Nephron (organoid): ENCODE data around the gene TULP1.

Experiments
- H3K27ac Mint-ChIP-seq, 3 experiments: 2 replicates each; pipeline ENCODE4 v1.8.0; 2020; ENCODE audit warnings: mixed read lengths in 3 of 3, mild to moderate bottlenecking in 2 of 3, moderate library complexity in 1 of 3
- H3K27me3 Mint-ChIP-seq: 2 replicates; pipeline ENCODE4 v1.8.0; 2021; ENCODE audit warnings: low read depth, mild to moderate bottlenecking, moderate library complexity, mixed read lengths
- H3K36me3 Mint-ChIP-seq: 2 replicates; pipeline ENCODE4 v1.8.0; 2020; ENCODE audit warnings: low read depth, mixed read lengths
- H3K4me1 Mint-ChIP-seq: 2 replicates; pipeline ENCODE4 v1.8.0; 2020; ENCODE audit warnings: mixed read lengths
- H3K4me3 Mint-ChIP-seq, 3 experiments: 2 replicates each; pipeline ENCODE4 v1.8.0; 2020; ENCODE audit warnings: mild to moderate bottlenecking in 3 of 3, mixed read lengths in 3 of 3, moderate library complexity in 2 of 3
- H3K9me3 Mint-ChIP-seq: 2 replicates; pipeline ENCODE4 v1.8.0; 2020; ENCODE audit warnings: mixed read lengths
- CTCF ChIP-seq, 3 experiments: fragments of 200-600 bp; sonication (generic); IDR thresholded peaks; one replicate each; pipeline ENCODE4 v1.5.0; 2021; ENCODE audit warnings: antibody characterized with exemption in 3 of 3; ENCODE audit not compliant: unreplicated experiment in 3 of 3

TULP1 gene

DNA sequence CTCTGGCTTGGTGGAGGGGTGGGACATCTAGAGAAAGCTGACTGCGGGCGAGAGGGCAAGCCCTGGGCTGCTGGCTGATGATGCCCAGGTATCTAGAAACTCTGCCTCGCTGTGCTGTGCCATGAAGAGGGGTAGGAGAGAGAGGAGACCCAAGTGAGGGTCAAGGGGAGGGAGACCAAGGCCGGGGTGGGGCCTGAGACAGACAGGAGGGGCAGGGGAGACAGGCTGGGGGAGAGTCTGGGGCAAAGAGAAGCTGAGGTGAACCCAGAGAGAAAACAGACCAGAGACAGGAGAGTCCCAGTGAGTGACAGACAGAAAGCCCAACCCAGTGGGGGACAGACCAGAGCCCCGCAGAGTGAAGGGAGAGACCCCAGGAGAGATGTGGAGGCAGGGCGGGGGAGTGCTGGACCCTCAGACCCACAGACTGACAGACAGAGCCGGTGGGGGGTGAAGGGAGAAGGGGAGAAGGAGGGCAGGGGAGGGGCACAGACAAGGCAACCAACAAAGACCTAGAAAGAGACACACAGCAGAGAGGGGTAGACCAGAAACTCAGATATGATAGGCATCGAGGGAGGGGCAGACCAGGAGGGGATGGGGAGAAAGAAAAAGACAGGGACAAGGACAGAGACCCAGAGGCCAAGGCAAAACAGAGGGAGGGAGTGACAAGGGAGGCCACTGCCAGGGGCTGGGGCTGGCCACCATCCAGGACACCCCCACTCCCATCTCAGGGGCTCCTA is 21.7 kb downstream of the TULP1 start:
- Mint-ChIP-seq H3K36me3 (no peaks in the 10 kb centered on the region), H3K27ac (peak overlapping the region; percentile 96 to 99 (median 97)), H3K9me3 (no peaks in the 10 kb centered on the region), H3K4me1 (peaks cover 77% of the 10 kb centered on the region), H3K4me3 (peak overlapping the region; percentile 79 to 85 (median 84)), H3K27me3 (no peaks in the 10 kb centered on the region)
- TF ChIP-seq CTCF (IDR thresholded peaks at IDR 0.05; ENCODE audit: unreplicated experiment in 3 of 3), result no peak

- no peak for TF ChIP-seq CTCF (IDR thresholded peaks at IDR 0.05; ENCODE audit: unreplicated experiment in 3 of 3)
- H3K27ac Mint-ChIP-seq, result peak overlapping the region; percentile 96 to 99 (median 97)
Observed at GRCh38 chr6:35489995-35490791, 22.5 kb downstream of the TULP1 start.

GRCh38 chr6:35489066-35489465 is 23.6 kb downstream of the TULP1 start:
- no peaks in the 10 kb centered on the region for H3K9me3 Mint-ChIP-seq
- peak overlapping the region; percentile 70 to 94 (median 91) for H3K27ac Mint-ChIP-seq
- H3K4me1 Mint-ChIP-seq, result peaks cover 63% of the 10 kb centered on the region

More at GRCh38 chr6:35489995-35490791, 22.5 kb downstream of the TULP1 start:
- H3K9me3 Mint-ChIP-seq, result no peaks in the 10 kb centered on the region
- H3K27me3 Mint-ChIP-seq, result no peaks in the 10 kb centered on the region
- H3K36me3 Mint-ChIP-seq, result no peaks in the 10 kb centered on the region
- H3K4me3 Mint-ChIP-seq, result peak overlapping the region; percentile 79 to 85 (median 84)
- peaks cover 70% of the 10 kb centered on the region for H3K4me1 Mint-ChIP-seq

GRCh38 chr6:35488517-35488862 is 24.2 kb downstream of the TULP1 start:
- Mint-ChIP-seq H3K4me1 (peaks cover 63% of the 10 kb centered on the region), H3K36me3 (peaks cover under 1% of the 10 kb centered on the region), H3K27me3 (no peaks in the 10 kb centered on the region), H3K9me3 (no peaks in the 10 kb centered on the region), H3K4me3 (peak overlapping the region in 2 of 3 experiments; percentile 13 to 33), H3K27ac (peak overlapping the region; percentile 90 to 94 (median 93))
- no peak for TF ChIP-seq CTCF (IDR thresholded peaks at IDR 0.05; ENCODE audit: unreplicated experiment in 3 of 3)

More at GRCh38 chr6:35489066-35489465, 23.6 kb downstream of the TULP1 start:
- Mint-ChIP-seq H3K27me3 (no peaks in the 10 kb centered on the region), H3K4me3 (peak overlapping the region; percentile 22 to 34 (median 28)), H3K36me3 (no peaks in the 10 kb centered on the region)
- TF ChIP-seq CTCF (IDR thresholded peaks at IDR 0.05; ENCODE audit: unreplicated experiment in 3 of 3), result no peak

DNA sequence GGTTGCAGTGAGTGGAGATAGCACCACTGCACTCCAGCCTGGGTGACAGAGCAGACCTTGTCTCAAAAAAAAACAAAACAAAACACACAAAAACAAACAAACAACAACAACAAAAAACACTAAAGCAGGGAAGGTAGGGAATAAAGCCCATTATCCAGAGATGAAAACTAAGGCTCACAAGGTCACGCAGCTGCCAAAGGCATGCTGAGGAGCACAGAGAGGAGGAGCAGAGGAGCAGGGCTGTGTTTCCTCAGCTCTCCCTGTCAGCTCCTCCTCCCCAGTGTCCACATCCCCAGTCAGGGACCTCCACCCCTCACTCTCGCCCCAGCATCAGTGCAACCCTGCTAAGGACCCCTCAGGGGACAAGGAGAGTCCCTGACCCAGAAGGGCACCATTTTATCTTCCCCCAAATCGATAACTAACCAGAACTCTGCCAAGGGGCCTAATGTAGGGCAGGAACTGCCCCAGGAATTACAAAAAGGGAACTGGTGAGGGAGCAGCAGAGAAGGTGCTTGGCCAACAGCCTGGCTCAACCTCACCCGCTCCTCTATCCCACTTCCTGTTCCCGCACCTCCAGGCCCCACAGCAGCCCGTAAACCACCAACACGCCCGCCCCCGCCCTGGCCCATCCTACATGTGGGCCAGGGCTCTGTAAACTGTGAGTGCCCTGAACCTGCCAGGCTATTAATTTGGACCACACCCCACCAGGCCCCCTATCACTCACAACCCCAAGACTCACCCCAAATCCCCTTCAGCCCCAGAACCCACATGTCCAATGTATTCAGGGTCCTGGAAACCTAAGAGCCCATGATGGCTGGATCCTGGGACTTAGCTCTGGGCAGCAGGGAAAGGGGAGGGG is 24.8 kb downstream of the TULP1 start:
- H3K4me3 Mint-ChIP-seq, result peak overlapping the region in 2 of 3 experiments; percentile 13 to 33
- H3K36me3 Mint-ChIP-seq, result peaks cover 7% of the 10 kb centered on the region
- peaks cover 63% of the 10 kb centered on the region for H3K4me1 Mint-ChIP-seq
- no peaks in the 10 kb centered on the region for H3K27me3 Mint-ChIP-seq
- peak overlapping the region; percentile 90 to 94 (median 93) for H3K27ac Mint-ChIP-seq
- TF ChIP-seq CTCF (IDR thresholded peaks at IDR 0.05; ENCODE audit: unreplicated experiment in 3 of 3), result no peak
- H3K9me3 Mint-ChIP-seq, result no peaks in the 10 kb centered on the region
